H9 (cell line): ENCODE data around the gene NTNG2. TPM values are rescaled to one million over a fixed set of nuclear protein-coding genes. Genes with fewer than 3 reads are reported as not detected.

Source experiments
- DNase-seq: peaks from one replicate; pipeline ENCODE4 v3.0.0-alpha.2; 2017
- H2AFZ ChIP-seq: one replicate; pipeline ENCODE4 v1.6.1; 2013; ENCODE audit warnings: mild to moderate bottlenecking, low read length, control low read depth, moderate library complexity
- H2AK5ac ChIP-seq: 2 replicates; pipeline ENCODE4 v1.6.1; 2013; ENCODE audit warnings: low read length, control low read depth, mixed read lengths; ENCODE audit not compliant: insufficient read length
- H2BK120ac ChIP-seq: one replicate; pipeline ENCODE4 v1.6.1; 2013; ENCODE audit warnings: low read depth, mild to moderate bottlenecking, low read length, control low read depth, inconsistent platforms; ENCODE audit not compliant: poor library complexity, severe bottlenecking
- H2BK12ac ChIP-seq: 2 replicates; pipeline ENCODE4 v1.6.1; 2013; ENCODE audit warnings: low read length, control low read depth, mixed read lengths, low read depth; ENCODE audit not compliant: insufficient read length
- H2BK15ac ChIP-seq: 2 replicates; pipeline ENCODE4 v1.6.1; 2013; ENCODE audit warnings: low read depth, low read length, control low read depth
- H2BK20ac ChIP-seq: one replicate; pipeline ENCODE4 v1.6.1; 2013; ENCODE audit warnings: low read depth, mild to moderate bottlenecking, low read length, control low read depth, inconsistent platforms; ENCODE audit not compliant: poor library complexity, severe bottlenecking
- H2BK5ac ChIP-seq: 2 replicates; pipeline ENCODE4 v1.6.1; 2013; ENCODE audit warnings: low read length, control low read depth, mixed read lengths; ENCODE audit not compliant: insufficient read length
- H3K14ac ChIP-seq: 2 replicates; pipeline ENCODE4 v1.6.1; 2013; ENCODE audit warnings: low read length, control low read depth; ENCODE audit not compliant: insufficient read depth
- H3K18ac ChIP-seq: 2 replicates; pipeline ENCODE4 v1.6.1; 2013; ENCODE audit warnings: low read depth, mild to moderate bottlenecking, mixed read lengths, low read length, control low read depth; ENCODE audit not compliant: insufficient read length
- H3K23ac ChIP-seq: 2 replicates; pipeline ENCODE4 v1.6.1; 2013; ENCODE audit warnings: low read length, control low read depth, mixed read lengths, low read depth; ENCODE audit not compliant: insufficient read length
- H3K23me2 ChIP-seq: 2 replicates; pipeline ENCODE4 v1.6.1; 2013; ENCODE audit warnings: low read depth, mild to moderate bottlenecking, mixed read lengths, low read length, control low read depth; ENCODE audit not compliant: insufficient read length, poor library complexity, severe bottlenecking
- H3K27ac ChIP-seq: 2 replicates; pipeline ENCODE4 v1.5.1; 2013; ENCODE audit warnings: low read length, control low read depth, mixed read lengths, low read depth; ENCODE audit not compliant: insufficient read length
- H3K27me3 ChIP-seq: 2 replicates; pipeline ENCODE4 v1.6.1; 2013; ENCODE audit warnings: low read length, control low read depth, inconsistent platforms; ENCODE audit not compliant: insufficient read depth
- H3K4ac ChIP-seq: 2 replicates; pipeline ENCODE4 v1.6.1; 2013; ENCODE audit warnings: low read depth, mild to moderate bottlenecking, control low read depth, inconsistent platforms, low read length, moderate library complexity
- H3K4me1 ChIP-seq: 2 replicates; pipeline ENCODE4 v1.6.1; 2013; ENCODE audit warnings: low read length, control low read depth, inconsistent platforms; ENCODE audit not compliant: insufficient read depth
- H3K4me2 ChIP-seq: 2 replicates; pipeline ENCODE4 v1.6.1; 2013; ENCODE audit warnings: low read length, control low read depth, mixed read lengths; ENCODE audit not compliant: insufficient read length, insufficient read depth
- H3K56ac ChIP-seq: 2 replicates; pipeline ENCODE4 v1.6.1; 2013; ENCODE audit warnings: low read depth, mild to moderate bottlenecking, mixed read lengths, low read length, control low read depth; ENCODE audit not compliant: insufficient read length
- H3K79me1 ChIP-seq: 2 replicates; pipeline ENCODE4 v1.6.1; 2013; ENCODE audit warnings: low read depth, mild to moderate bottlenecking, moderate library complexity, low read length, control low read depth, inconsistent platforms; ENCODE audit not compliant: insufficient read depth, poor library complexity, severe bottlenecking
- H3K79me2 ChIP-seq: 2 replicates; pipeline ENCODE4 v1.6.1; 2013; ENCODE audit warnings: low read length, control low read depth, inconsistent platforms; ENCODE audit not compliant: insufficient read depth
- H3K9ac ChIP-seq: 2 replicates; pipeline ENCODE4 v1.6.1; 2013; ENCODE audit warnings: low read length, control low read depth, mixed read lengths; ENCODE audit not compliant: insufficient read length; ENCODE audit errors: extremely low read depth
- H3K9me3 ChIP-seq: one replicate; pipeline ENCODE4 v1.6.1; 2013; ENCODE audit warnings: low read depth, low read length, inconsistent platforms; ENCODE audit not compliant: control insufficient read depth
- H3T11ph ChIP-seq: one replicate; pipeline ENCODE4 v1.6.1; 2013; ENCODE audit warnings: mild to moderate bottlenecking, low read length, control low read depth, inconsistent platforms
- H4K20me1 ChIP-seq: one replicate; pipeline ENCODE4 v1.6.1; 2013; ENCODE audit not compliant: control insufficient read depth, insufficient read length, insufficient read depth
- H4K5ac ChIP-seq: 2 replicates; pipeline ENCODE4 v1.6.1; 2013; ENCODE audit warnings: low read depth, mild to moderate bottlenecking, mixed read lengths, low read length, control low read depth; ENCODE audit not compliant: insufficient read length
- H4K8ac ChIP-seq: replicated peaks from 2 replicates; pipeline ENCODE4 v1.6.1; 2013; ENCODE audit warnings: low read length, control low read depth, mixed read lengths, low read depth; ENCODE audit not compliant: insufficient read length
- H4K91ac ChIP-seq: 2 replicates; pipeline ENCODE4 v1.6.1; 2013; ENCODE audit warnings: low read depth, mild to moderate bottlenecking, moderate library complexity, mixed read lengths, low read length, control low read depth; ENCODE audit not compliant: insufficient read length
- H3K27ac Mint-ChIP-seq, 3 experiments: 2 replicates in 2 of 3; 3 replicates in 1 of 3; pipeline ENCODE4 v1.8.0; 2020 to 2021; ENCODE audit warnings: mixed read lengths in 3 of 3, mild to moderate bottlenecking in 1 of 3, moderate library complexity in 1 of 3
- H3K27me3 Mint-ChIP-seq: 2 replicates; pipeline ENCODE4 v1.8.0; 2021; ENCODE audit warnings: low read depth, mild to moderate bottlenecking, moderate library complexity, mixed read lengths
- H3K36me3 Mint-ChIP-seq, 3 experiments: 2 replicates in 2 of 3; 3 replicates in 1 of 3; pipeline ENCODE4 v1.8.0; 2020 to 2021; ENCODE audit warnings: low read depth in 3 of 3, mixed read lengths in 3 of 3; ENCODE audit not compliant: insufficient read depth in 1 of 3
- H3K4me1 Mint-ChIP-seq, 2 experiments: 2 replicates each; pipeline ENCODE4 v1.8.0; 2020; ENCODE audit warnings: mixed read lengths in 2 of 2
- H3K4me3 Mint-ChIP-seq, 2 experiments: 2 replicates in 1 of 2; 3 replicates in 1 of 2; pipeline ENCODE4 v1.8.0; 2020 to 2021; ENCODE audit warnings: mild to moderate bottlenecking in 2 of 2, mixed read lengths in 2 of 2, moderate library complexity in 1 of 2
- H3K9me3 Mint-ChIP-seq, 2 experiments: 2 replicates in 1 of 2; 3 replicates in 1 of 2; pipeline ENCODE4 v1.8.0; 2020; ENCODE audit warnings: mild to moderate bottlenecking in 2 of 2, mixed read lengths in 2 of 2, moderate library complexity in 1 of 2
- CTCF ChIP-seq: fragments of 200-600 bp; sonication (generic); conservative IDR thresholded peaks from 3 replicates; pipeline ENCODE4 v1.8.0; 2021; ENCODE audit warnings: antibody characterized with exemption, mild to moderate bottlenecking
- WGBS: extraction: QIAGEN DNeasy Blood & Tissue Kit; methylation state at CpG from one replicate; pipeline ENCODE4 v1.1.7; 2013; ENCODE audit warnings: missing lambda C conversion rate, low lambda C conversion rate, mixed read lengths; ENCODE audit not compliant: insufficient read length; ENCODE audit errors: extremely low coverage; 5-methylcytosine and 5-hydroxymethylcytosine counted together
- total RNA-seq: library from RNA; stranded (reverse); gene quantifications from 2 replicates; pipeline ENCODE4 v1.2.1, GENCODE V29; 2021

Gene NTNG2
- total RNA-seq, 1 experiment from 2014 or later = 0.52 TPM

GRCh38 chr9:132160802-132161742 is 786 bp upstream of the NTNG2 start:
- Histone ChIP-seq H4K20me1 (no peaks in the 10 kb centered on the region), H3K14ac (no peak overlapping the region), H2BK15ac (no peak overlapping the region), H3K79me2 (no peaks in the 10 kb centered on the region), H3K27me3 (peaks cover 33% of the 10 kb centered on the region; the same call in 1 of the 2 replicates), H3K23ac (no peak overlapping the region), H3K56ac (no peak overlapping the region), H4K8ac (no peak overlapping the region), H2BK20ac (no peak overlapping the region), H3K27ac (no peak overlapping the region), H2AFZ (no peak overlapping the region), H3K4me1 (peaks cover 3% of the 10 kb centered on the region; the same call in 1 of the 2 replicates), H4K91ac (no peak overlapping the region), H2BK5ac (no peak overlapping the region), H2AK5ac (no peak overlapping the region), H2BK12ac (no peak overlapping the region), H3K79me1 (no peaks in the 10 kb centered on the region), H4K5ac (no peak overlapping the region), H3K9me3 (no peaks in the 10 kb centered on the region), H3K4me2 (peak overlapping the region; percentile 52), H3T11ph (no peak overlapping the region), H3K18ac (no peak overlapping the region), H3K4ac (no peak overlapping the region), H2BK120ac (no peak overlapping the region), H3K9ac (no peak overlapping the region), H3K23me2 (peaks cover 12% of the 10 kb centered on the region)
- peaks cover 92% of the 10 kb centered on the region for H3K27me3 Mint-ChIP-seq
- H3K27ac Mint-ChIP-seq = no peak overlapping the region
- WGBS = no CpG with 5 or more reads among the region's 50 CpGs
- H3K9me3 Mint-ChIP-seq = peaks cover 2 to 4% of the 10 kb centered on the region in 2 experiments
- H3K4me1 Mint-ChIP-seq = peaks cover 7 to 25% of the 10 kb centered on the region in 2 experiments
- TF ChIP-seq CTCF = no peak
- peak overlapping the region; percentile 73 to 95 for H3K4me3 Mint-ChIP-seq
- H3K36me3 Mint-ChIP-seq = no peaks in the 10 kb centered on the region; a peak in 1 of 7 replicates
- no peak for DNase-seq
